ENCODE measurements around the gene ADCK1. TPM values are rescaled to one million over a fixed set of nuclear protein-coding genes. Genes with fewer than 3 reads are reported as not detected.

Gene ADCK1
- total and polyA plus RNA-seq, 2 experiments from 2014 or later = 6.7 to 11.2 TPM

DNA sequence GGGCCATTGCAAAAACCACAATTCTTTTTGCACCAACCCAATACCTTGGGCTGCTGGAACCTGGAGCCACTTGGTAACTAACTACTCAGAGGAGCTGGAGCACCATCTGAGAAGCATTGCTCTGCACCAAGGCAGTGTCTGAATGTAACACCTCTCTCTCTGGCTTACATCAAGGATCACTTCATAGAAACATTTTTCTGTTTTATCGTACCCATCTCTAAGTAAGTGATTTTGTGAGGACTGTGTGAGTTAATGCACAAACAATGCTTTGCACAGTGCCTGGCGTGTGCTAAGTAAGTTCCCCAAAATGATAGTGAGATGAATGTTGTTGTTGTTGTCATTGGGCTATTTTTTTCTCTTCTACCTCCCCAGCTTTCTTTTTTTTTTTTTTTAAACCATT lies 111.4 kb downstream of the ADCK1 start (continued):
- TF ChIP-seq, protein P1, sequence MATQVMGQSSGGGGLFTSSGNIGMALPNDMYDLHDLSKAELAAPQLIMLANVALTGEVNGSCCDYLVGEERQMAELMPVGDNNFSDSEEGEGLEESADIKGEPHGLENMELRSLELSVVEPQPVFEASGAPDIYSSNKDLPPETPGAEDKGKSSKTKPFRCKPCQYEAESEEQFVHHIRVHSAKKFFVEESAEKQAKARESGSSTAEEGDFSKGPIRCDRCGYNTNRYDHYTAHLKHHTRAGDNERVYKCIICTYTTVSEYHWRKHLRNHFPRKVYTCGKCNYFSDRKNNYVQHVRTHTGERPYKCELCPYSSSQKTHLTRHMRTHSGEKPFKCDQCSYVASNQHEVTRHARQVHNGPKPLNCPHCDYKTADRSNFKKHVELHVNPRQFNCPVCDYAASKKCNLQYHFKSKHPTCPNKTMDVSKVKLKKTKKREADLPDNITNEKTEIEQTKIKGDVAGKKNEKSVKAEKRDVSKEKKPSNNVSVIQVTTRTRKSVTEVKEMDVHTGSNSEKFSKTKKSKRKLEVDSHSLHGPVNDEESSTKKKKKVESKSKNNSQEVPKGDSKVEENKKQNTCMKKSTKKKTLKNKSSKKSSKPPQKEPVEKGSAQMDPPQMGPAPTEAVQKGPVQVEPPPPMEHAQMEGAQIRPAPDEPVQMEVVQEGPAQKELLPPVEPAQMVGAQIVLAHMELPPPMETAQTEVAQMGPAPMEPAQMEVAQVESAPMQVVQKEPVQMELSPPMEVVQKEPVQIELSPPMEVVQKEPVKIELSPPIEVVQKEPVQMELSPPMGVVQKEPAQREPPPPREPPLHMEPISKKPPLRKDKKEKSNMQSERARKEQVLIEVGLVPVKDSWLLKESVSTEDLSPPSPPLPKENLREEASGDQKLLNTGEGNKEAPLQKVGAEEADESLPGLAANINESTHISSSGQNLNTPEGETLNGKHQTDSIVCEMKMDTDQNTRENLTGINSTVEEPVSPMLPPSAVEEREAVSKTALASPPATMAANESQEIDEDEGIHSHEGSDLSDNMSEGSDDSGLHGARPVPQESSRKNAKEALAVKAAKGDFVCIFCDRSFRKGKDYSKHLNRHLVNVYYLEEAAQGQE (IDR thresholded peaks at IDR 0.05; ENCODE audit: unreplicated experiment) = no peak

DNA sequence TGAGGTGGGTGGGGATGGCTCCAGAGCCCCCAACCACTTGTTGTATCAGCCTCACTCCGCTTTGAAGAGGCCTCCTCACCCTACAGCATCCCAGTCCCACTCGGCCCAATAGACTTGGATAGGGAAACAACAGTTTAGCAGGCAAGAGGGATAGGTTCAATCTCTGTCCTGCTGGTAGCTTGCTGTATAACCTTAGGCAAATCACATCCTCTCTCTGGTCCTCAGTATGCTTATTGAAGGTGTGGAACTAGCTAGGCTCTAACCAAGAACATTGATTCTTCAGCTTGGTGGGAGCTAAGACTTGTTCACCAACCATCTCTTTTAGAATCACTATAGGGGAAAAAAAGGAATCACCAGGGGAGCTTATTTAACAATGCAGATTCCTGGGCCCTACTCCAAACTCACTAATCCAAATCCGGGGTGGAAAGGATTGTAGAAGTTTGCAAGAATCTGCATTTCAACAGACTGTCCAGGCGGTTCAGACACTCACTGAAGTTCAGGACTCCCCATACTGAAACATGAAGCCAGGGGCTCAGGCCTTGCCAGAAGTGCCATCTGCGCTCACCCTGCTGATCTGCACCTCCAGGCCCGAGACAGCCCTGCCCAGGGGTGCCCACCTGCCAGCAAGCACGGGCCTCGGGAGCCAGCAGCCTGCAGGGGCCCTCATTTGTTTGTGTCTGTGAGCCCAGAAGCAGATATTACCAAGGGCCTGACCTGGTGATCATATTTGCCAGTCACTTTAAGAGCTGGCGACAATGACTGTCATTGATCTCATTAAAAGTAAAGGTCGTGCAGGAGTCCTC lies 113.0 kb downstream of the ADCK1 start:
- Histone ChIP-seq H3K4me2 (peak overlapping the region; percentile 55; the same call in 1 of the 2 replicates), H3K36me3 (ENCODE audit: insufficient read depth) (no peaks in the 10 kb centered on the region), H3K79me2 (replicated peaks; ENCODE audit: insufficient read depth) (no peaks in the 10 kb centered on the region), H4K20me1 (replicated peaks; ENCODE audit: insufficient read depth) (no peaks in the 10 kb centered on the region), H3K4me1 (ENCODE audit: insufficient read depth) (peaks cover 11% of the 10 kb centered on the region), H3K27me3 (ENCODE audit: insufficient read depth) (no peaks in the 10 kb centered on the region), H3K4me3 (no peak overlapping the region), H3K27ac (ENCODE audit: low read depth) (no peak overlapping the region), H3K9me2 (ENCODE audit: insufficient read depth) (no peaks in the 10 kb centered on the region), H2AFZ (no peak overlapping the region), H3F3A (replicated peaks; ENCODE audit: low read depth) (no peaks in the 10 kb centered on the region)
- Mint-ChIP-seq H3K27ac (peak overlapping the region; percentile 29; the same call in 1 of the 2 replicates), H3K9me3 (no peaks in the 10 kb centered on the region), H3K36me3 (ENCODE audit: low read depth) (no peaks in the 10 kb centered on the region), H3K4me1 (peaks cover 25% of the 10 kb centered on the region), H3K27me3 (ENCODE audit: insufficient read depth, low read depth, poor library complexity) (peaks cover 10% of the 10 kb centered on the region), H3K4me3 (no peak overlapping the region)
- DNase-seq (ENCODE audit: low spot score) (peak; percentile 28), ATAC-seq (peak; percentile 63)
- TF ChIP-seq, protein P2, sequence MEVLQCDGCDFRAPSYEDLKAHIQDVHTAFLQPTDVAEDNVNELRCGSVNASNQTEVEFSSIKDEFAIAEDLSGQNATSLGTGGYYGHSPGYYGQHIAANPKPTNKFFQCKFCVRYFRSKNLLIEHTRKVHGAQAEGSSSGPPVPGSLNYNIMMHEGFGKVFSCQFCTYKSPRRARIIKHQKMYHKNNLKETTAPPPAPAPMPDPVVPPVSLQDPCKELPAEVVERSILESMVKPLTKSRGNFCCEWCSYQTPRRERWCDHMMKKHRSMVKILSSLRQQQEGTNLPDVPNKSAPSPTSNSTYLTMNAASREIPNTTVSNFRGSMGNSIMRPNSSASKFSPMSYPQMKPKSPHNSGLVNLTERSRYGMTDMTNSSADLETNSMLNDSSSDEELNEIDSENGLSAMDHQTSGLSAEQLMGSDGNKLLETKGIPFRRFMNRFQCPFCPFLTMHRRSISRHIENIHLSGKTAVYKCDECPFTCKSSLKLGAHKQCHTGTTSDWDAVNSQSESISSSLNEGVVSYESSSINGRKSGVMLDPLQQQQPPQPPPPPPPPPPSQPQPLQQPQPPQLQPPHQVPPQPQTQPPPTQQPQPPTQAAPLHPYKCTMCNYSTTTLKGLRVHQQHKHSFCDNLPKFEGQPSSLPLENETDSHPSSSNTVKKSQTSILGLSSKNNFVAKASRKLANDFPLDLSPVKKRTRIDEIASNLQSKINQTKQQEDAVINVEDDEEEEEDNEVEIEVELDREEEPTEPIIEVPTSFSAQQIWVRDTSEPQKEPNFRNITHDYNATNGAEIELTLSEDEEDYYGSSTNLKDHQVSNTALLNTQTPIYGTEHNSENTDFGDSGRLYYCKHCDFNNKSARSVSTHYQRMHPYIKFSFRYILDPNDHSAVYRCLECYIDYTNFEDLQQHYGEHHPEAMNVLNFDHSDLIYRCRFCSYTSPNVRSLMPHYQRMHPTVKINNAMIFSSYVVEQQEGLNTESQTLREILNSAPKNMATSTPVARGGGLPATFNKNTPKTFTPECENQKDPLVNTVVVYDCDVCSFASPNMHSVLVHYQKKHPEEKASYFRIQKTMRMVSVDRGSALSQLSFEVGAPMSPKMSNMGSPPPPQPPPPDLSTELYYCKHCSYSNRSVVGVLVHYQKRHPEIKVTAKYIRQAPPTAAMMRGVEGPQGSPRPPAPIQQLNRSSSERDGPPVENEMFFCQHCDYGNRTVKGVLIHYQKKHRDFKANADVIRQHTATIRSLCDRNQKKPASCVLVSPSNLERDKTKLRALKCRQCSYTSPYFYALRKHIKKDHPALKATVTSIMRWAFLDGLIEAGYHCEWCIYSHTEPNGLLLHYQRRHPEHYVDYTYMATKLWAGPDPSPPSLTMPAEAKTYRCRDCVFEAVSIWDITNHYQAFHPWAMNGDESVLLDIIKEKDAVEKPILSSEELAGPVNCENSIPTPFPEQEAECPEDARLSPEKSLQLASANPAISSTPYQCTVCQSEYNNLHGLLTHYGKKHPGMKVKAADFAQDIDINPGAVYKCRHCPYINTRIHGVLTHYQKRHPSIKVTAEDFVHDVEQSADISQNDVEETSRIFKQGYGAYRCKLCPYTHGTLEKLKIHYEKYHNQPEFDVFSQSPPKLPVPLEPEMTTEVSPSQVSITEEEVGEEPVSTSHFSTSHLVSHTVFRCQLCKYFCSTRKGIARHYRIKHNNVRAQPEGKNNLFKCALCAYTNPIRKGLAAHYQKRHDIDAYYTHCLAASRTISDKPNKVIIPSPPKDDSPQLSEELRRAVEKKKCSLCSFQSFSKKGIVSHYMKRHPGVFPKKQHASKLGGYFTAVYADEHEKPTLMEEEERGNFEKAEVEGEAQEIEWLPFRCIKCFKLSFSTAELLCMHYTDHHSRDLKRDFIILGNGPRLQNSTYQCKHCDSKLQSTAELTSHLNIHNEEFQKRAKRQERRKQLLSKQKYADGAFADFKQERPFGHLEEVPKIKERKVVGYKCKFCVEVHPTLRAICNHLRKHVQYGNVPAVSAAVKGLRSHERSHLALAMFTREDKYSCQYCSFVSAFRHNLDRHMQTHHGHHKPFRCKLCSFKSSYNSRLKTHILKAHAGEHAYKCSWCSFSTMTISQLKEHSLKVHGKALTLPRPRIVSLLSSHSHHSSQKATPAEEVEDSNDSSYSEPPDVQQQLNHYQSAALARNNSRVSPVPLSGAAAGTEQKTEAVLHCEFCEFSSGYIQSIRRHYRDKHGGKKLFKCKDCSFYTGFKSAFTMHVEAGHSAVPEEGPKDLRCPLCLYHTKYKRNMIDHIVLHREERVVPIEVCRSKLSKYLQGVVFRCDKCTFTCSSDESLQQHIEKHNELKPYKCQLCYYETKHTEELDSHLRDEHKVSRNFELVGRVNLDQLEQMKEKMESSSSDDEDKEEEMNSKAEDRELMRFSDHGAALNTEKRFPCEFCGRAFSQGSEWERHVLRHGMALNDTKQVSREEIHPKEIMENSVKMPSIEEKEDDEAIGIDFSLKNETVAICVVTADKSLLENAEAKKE (CRISPR knock-in tag; IDR thresholded peaks at IDR 0.05) = peak; percentile 51; the same call in 1 of the 2 replicates
- TF ChIP-seq ZNF114 (CRISPR knock-in tag; IDR thresholded peaks at IDR 0.05) = no peak
